ENCODE results near the gene DLG1. TPM values are rescaled to one million over a fixed set of nuclear protein-coding genes. Genes with fewer than 3 reads are reported as not detected.
"Not testable (repeated sequence)": the region's sequence is repeated elsewhere in the genome, so short reads cannot be mapped to it uniquely, and the experiment has no call there.

The DLG1 gene
- total RNA-seq, 4 donors from 2014 or later: 71.4 to 90.4 (median 80.9) TPM

DNA sequence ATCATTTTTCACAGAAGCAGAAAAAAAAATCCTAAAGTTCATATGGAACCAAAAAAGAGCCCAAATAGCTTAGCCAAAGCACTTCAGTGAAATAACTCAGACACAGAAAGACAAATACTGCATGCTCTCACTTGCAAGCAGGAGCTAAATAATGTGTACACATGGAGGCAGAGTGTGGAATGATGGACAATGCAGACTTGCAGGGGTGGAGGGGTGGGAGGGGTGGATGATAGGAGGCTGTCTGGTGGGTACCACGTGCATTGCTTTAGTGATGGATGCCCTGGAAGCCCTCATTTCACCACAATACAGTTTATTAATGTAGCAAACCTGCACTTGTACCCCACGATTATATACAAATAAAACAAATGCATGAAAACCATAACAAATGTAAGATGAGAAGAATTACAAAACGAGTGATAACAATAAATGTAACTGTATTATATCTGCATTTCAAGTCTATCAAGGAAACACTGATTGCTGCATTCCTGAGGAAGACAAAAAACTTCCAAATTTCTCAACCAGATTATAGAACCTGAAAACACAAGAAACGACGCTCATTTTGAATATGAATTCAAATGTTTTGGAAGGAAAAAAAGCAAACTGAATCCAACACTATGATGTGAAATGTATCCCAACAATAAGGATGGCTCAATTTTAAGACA lies 96.5 kb downstream of the DLG1 start:
- Histone ChIP-seq H3K9me3 (no peaks in the 10 kb centered on the region), H3K36me3 (no peaks in the 10 kb centered on the region), H3K4me1 (peaks cover 0 to 23% (median 0%) of the 10 kb centered on the region in 3 donors), H3K27ac (no peak overlapping the region), H3K4me3 (no peak overlapping the region), H3K27me3 (no peaks in the 10 kb centered on the region)
- TF ChIP-seq, protein P1, sequence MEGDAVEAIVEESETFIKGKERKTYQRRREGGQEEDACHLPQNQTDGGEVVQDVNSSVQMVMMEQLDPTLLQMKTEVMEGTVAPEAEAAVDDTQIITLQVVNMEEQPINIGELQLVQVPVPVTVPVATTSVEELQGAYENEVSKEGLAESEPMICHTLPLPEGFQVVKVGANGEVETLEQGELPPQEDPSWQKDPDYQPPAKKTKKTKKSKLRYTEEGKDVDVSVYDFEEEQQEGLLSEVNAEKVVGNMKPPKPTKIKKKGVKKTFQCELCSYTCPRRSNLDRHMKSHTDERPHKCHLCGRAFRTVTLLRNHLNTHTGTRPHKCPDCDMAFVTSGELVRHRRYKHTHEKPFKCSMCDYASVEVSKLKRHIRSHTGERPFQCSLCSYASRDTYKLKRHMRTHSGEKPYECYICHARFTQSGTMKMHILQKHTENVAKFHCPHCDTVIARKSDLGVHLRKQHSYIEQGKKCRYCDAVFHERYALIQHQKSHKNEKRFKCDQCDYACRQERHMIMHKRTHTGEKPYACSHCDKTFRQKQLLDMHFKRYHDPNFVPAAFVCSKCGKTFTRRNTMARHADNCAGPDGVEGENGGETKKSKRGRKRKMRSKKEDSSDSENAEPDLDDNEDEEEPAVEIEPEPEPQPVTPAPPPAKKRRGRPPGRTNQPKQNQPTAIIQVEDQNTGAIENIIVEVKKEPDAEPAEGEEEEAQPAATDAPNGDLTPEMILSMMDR (IDR thresholded peaks at IDR 0.05): no peak
- no peak for TF ChIP-seq EP300 (IDR thresholded peaks at IDR 0.05)
- TF ChIP-seq POLR2AphosphoS5 (IDR thresholded peaks at IDR 0.05): no peak
- no peak for TF ChIP-seq POLR2A (IDR thresholded peaks at IDR 0.05)
- no peak for ATAC-seq
- WGBS, 2 donors (ENCODE audit: low coverage in 1 of 2): 67 to 82% methylated on average over 5 of the region's 5 CpGs

DNA sequence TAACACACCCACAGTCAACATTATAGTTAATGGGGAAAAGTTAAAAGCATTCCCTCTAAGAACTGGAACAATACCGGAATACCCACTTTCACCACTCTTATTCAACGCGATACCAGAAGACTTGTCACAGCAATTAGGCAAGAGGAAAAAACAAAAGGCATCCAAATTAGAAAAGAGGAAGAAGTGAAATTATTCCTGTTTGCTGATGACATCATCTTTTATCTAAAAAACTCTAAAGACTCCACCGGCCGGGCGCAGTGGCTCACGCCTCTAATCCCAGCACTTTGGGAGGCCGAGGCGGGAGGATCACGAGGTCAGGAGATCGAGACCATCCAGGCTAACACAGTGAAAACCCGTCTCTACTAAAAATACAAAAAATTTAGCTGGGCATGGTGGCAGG lies 97.6 kb downstream of the DLG1 start:
- not testable (repeated sequence) for H3K36me3 ChIP-seq, H3K9me3 ChIP-seq, H3K27me3 ChIP-seq, ATAC-seq, H3K4me3 ChIP-seq, H3K27ac ChIP-seq
- H3K4me1 ChIP-seq: peaks cover 0 to 23% (median 0%) of the 10 kb centered on the region in 3 donors
- 93 to 96% methylated on average over 3 to 9 of the region's 12 CpGs for WGBS, 2 donors (ENCODE audit: low coverage in 1 of 2)

DNA sequence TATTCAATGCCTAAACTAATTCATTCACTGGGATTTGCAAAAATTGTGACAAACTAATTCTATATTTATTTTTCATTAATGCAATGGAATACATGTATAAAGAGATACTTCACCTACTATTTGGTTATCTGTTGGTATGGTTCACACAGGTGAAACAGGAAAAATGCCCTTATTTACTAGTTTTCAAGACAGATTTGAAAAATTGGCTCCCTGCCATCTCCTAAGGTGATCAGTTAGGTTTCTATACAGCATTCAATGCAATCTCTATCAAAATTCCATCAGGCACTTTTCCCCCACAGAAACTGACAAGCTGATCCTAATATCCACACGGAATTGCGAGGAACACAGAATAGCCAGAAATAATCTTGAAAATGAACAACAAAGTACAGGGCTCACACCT lies 101.1 kb downstream of the DLG1 start:
- no peak for TF ChIP-seq EP300 (IDR thresholded peaks at IDR 0.05)
- TF ChIP-seq, protein P1 (IDR thresholded peaks at IDR 0.05): no peak
- no peak for TF ChIP-seq POLR2AphosphoS5 (IDR thresholded peaks at IDR 0.05)
- no peak for TF ChIP-seq POLR2A (IDR thresholded peaks at IDR 0.05)
- 93% methylated on average over 2 of the region's 2 CpGs; no CpG with 5 or more reads in 1 of the 2 donors for WGBS, 2 donors (ENCODE audit: low coverage in 1 of 2)
- ATAC-seq: no peak

DNA sequence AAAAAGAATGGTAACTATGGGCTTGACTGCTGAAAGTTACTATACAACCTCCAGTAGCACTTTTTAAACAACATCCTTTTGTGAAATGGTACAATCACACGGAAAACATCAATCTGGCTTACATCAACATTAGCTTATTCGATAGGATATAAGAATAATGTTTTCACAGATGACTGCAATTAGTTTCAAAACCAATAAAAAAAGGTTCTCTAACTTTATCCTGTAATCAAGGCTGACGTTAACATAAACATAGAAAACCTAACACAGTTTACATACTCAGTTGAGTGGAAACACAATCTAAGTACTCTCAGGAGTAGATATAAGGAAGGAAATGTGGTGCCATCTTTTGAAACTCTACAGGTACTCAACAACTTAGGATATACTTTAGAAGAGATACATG lies 102.2 kb downstream of the DLG1 start:
- Histone ChIP-seq H3K4me1 (peaks cover 0 to 4% (median 0%) of the 10 kb centered on the region in 3 donors), H3K27ac (no peak overlapping the region), H3K4me3 (no peak overlapping the region), H3K36me3 (no peaks in the 10 kb centered on the region), H3K27me3 (no peaks in the 10 kb centered on the region), H3K9me3 (no peaks in the 10 kb centered on the region)
- TF ChIP-seq POLR2AphosphoS5 (IDR thresholded peaks at IDR 0.05) (no peak), EP300 (IDR thresholded peaks at IDR 0.05) (no peak), POLR2A (IDR thresholded peaks at IDR 0.05) (no peak)
- TF ChIP-seq, protein P1 (IDR thresholded peaks at IDR 0.05): no peak
- 56 to 71% methylated on average over 3 of the region's 3 CpGs for WGBS, 2 donors (ENCODE audit: low coverage in 1 of 2)
- ATAC-seq: no peak

More for the DNA sequence above, 101.1 kb downstream of the DLG1 start:
- no peak overlapping the region for H3K4me3 ChIP-seq
- no peaks in the 10 kb centered on the region for H3K36me3 ChIP-seq
- H3K27ac ChIP-seq: no peak overlapping the region
- H3K27me3 ChIP-seq: no peaks in the 10 kb centered on the region
- peaks cover 0 to 4% (median 0%) of the 10 kb centered on the region in 3 donors for H3K4me1 ChIP-seq
- no peaks in the 10 kb centered on the region for H3K9me3 ChIP-seq

DNA sequence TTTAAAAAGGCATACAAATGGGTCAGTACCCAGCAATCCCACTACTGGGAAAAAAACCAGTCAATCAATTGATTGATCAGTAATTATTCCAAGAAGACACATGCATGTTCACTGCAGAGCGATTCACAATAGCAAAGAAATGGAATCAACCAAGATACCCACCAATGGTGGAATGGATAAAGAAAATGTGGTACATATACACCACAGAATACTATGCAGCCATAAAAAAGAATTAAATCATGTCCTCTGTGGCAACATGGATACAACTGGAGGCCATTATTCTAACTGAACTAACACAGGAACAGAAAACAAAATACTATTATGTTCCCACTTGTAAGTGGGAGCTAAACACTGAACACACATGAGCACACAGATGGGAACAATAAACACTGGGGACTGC lies 103.1 kb downstream of the DLG1 start:
- WGBS, 2 donors (ENCODE audit: low coverage in 1 of 2): 100% methylated on average over 1 of the region's 1 CpG
- no peak for ATAC-seq

DNA sequence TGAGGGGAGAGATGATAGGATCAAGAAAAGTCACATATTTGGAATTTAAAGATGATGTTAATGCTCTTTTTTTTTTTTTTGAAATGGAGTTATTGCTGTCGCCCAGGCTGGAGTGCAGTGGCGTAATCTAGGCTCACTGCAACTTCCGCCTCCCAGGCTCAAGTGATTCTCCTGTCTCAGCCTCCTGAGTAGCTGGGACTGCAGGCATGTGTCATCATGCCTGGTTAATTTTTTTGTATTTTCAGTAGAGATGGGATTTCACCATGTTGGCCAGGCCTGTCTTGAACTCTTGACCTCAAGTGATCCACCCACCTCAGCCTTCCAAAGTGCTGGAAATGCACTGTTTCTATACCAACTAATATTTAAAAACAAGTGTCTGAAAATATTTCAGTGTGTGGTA lies 104.7 kb downstream of the DLG1 start:
- ATAC-seq, H3K36me3 ChIP-seq, H3K4me1 ChIP-seq, H3K27me3 ChIP-seq, H3K9me3 ChIP-seq, H3K4me3 ChIP-seq, H3K27ac ChIP-seq: not testable (repeated sequence)
- WGBS, 2 donors (ENCODE audit: low coverage in 1 of 2): 87 to 100% methylated on average over 1 to 3 of the region's 3 CpGs

More for the DNA sequence above, 103.1 kb downstream of the DLG1 start:
- H3K27ac ChIP-seq: no peak overlapping the region
- H3K4me3 ChIP-seq: no peak overlapping the region
- TF ChIP-seq POLR2AphosphoS5 (IDR thresholded peaks at IDR 0.05) (no peak), EP300 (IDR thresholded peaks at IDR 0.05) (no peak)
- H3K4me1 ChIP-seq: no peaks in the 10 kb centered on the region
- H3K27me3 ChIP-seq: no peaks in the 10 kb centered on the region
- no peaks in the 10 kb centered on the region for H3K9me3 ChIP-seq
- no peaks in the 10 kb centered on the region for H3K36me3 ChIP-seq
